Activated CD4-positive, CD25-positive, alpha-beta regulatory T cell (primary cell): ENCODE results near the gene SMIM44.
A peak's percentile ranks its signal among the peaks of the same experiment; 100 is the strongest.

Source experiments
- DNase-seq, 4 experiments: peaks; one replicate each; lab custom pipeline; 2025; lab: John Stamatoyannopoulos, UW

Gene SMIM44

DNA sequence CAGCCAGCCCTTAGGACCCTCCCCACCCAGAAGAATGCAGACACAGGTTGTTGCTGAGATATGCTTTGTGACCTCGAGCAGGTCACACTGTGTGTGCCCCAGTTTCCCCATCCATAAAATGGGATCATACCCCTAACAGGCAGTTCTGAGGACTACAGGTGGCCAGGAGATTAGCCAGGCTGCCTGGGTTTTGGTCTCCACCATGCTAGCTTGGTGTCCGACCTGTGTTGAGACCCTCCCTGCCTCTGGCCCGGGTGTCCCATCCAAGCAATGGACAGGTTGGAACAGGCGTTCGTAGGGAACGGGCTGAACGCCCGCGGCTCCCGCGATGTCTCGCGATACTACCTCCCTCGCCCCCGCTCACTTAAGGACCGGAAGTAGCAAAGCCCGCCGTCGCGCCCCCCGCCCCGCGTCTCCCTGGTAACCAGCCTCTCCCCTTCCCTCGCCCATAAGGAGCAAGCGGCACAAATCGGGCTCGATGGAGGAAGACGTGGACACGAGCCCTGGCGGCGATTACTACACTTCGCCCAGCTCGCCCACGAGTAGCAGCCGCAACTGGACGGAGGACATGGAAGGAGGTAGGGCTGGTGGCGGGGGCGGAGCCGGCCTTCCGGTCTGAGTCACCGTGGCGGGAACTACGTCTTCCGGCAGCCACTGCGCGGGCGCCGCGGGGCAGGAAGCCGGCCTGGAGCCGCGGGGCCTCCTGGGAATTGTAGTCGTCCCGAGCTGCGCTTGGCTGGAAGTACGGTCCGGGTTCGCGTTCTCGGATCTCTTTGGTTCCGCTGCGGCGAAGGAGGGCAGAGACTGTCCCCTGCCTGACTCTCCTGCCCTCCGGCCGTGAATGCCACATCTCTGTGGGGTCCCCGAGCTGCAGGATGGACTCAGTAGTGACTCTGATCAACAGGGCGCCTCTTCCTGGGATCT is 48.3 kb downstream of the SMIM44 start:
- DNase-seq: peak; percentile 92 to 95 (median 94)

GRCh38 chr19:3433805-3434540 is 49.3 kb downstream of the SMIM44 start:
- no peak for DNase-seq

DNA sequence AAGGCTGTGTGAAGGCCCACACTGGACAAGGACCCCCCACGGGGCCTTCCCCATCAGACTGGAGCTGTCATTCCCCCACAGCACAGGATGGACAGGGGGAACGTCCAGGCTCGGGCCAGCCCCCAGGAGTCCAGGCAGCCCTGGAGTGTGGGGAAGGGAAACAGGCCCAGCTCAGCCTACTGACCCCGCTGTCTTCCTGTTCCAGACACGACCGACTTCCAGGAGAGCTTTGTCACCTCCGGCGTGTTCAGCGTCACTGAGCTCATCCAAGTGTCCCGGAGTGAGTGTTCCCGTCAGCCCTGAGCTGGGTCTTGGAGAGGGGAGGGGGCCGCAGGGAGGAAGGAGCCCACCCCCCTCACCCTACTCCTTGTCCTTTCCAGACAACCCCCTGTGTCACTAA is 49.9 kb downstream of the SMIM44 start:
- no peak for DNase-seq
